ENCODE results near the gene YTHDC2.

YTHDC2 gene

GRCh38 chr5:113513384-113514288 is at the start of gene YTHDC2:
Gene YTHDC2, plus strand, starts transcription at chr5:113513694. Its CDS starts 202 bp downstream, at chr5:113513896.
- peak; percentile 43 for DNase-seq (ENCODE audit: extremely low read depth, low read depth)
- H3K4me3 ChIP-seq (replicated peaks; ENCODE audit: low read depth, low read length) = peak within 1 kb of the TSS; percentile 60
- TF ChIP-seq CTCF (IDR thresholded peaks at IDR 0.05; ENCODE audit: low read depth, low read length, missing control alignments) = peak; percentile 19

- DNase-seq (ENCODE audit: extremely low read depth, low read depth) = no peak
- H3K4me3 ChIP-seq (replicated peaks; ENCODE audit: low read depth, low read length) = no peak overlapping the region
- no peak for TF ChIP-seq CTCF (IDR thresholded peaks at IDR 0.05; ENCODE audit: low read depth, low read length, missing control alignments)
Measured at GRCh38 chr5:113474100-113474728, 39.3 kb upstream of the YTHDC2 start.

- DNase-seq (ENCODE audit: extremely low read depth, low read depth) = no peak
- no peak overlapping the region for H3K4me3 ChIP-seq (replicated peaks; ENCODE audit: low read depth, low read length)
Measured at GRCh38 chr5:113478691-113479090, 34.8 kb upstream of the YTHDC2 start.

GRCh38 chr5:113480243-113480642 is 33.3 kb upstream of the YTHDC2 start:
- DNase-seq (ENCODE audit: extremely low read depth, low read depth) = no peak
- H3K4me3 ChIP-seq (replicated peaks; ENCODE audit: low read depth, low read length) = no peak overlapping the region
- TF ChIP-seq CTCF (IDR thresholded peaks at IDR 0.05; ENCODE audit: low read depth, low read length, missing control alignments) = no peak

More at GRCh38 chr5:113478691-113479090, 34.8 kb upstream of the YTHDC2 start:
- no peak for TF ChIP-seq CTCF (IDR thresholded peaks at IDR 0.05; ENCODE audit: low read depth, low read length, missing control alignments)

- no peak for TF ChIP-seq CTCF (IDR thresholded peaks at IDR 0.05; ENCODE audit: low read depth, low read length, missing control alignments)
- H3K4me3 ChIP-seq (replicated peaks; ENCODE audit: low read depth, low read length) = peak overlapping the region; percentile 61
- DNase-seq (ENCODE audit: extremely low read depth, low read depth) = no peak
Measured at GRCh38 chr5:113487416-113487780, 26.1 kb upstream of the YTHDC2 start.

- DNase-seq (ENCODE audit: extremely low read depth, low read depth) = peak; percentile 48
- TF ChIP-seq CTCF (IDR thresholded peaks at IDR 0.05; ENCODE audit: low read depth, low read length, missing control alignments) = no peak
Measured at GRCh38 chr5:113487781-113488644, 25.5 kb upstream of the YTHDC2 start, which contains the start of gene MCC. Gene MCC, minus strand, starts transcription at chr5:113488453.

More at GRCh38 chr5:113487781-113488644, 25.5 kb upstream of the YTHDC2 start, which contains the start of gene MCC:
- peak within 1 kb of the TSS; percentile 61 for H3K4me3 ChIP-seq (replicated peaks; ENCODE audit: low read depth, low read length)

Data from HFF-Myc (cell line).